Measurements from ENCODE around the gene SLX4IP. TPM values are rescaled to one million over a fixed set of nuclear protein-coding genes. Genes with fewer than 3 reads are reported as not detected.
A peak's percentile ranks its signal among the peaks of the same experiment; 100 is the strongest.

The SLX4IP gene
- total RNA-seq, 1 donor from 2014 or later: 3.1 TPM

DNA sequence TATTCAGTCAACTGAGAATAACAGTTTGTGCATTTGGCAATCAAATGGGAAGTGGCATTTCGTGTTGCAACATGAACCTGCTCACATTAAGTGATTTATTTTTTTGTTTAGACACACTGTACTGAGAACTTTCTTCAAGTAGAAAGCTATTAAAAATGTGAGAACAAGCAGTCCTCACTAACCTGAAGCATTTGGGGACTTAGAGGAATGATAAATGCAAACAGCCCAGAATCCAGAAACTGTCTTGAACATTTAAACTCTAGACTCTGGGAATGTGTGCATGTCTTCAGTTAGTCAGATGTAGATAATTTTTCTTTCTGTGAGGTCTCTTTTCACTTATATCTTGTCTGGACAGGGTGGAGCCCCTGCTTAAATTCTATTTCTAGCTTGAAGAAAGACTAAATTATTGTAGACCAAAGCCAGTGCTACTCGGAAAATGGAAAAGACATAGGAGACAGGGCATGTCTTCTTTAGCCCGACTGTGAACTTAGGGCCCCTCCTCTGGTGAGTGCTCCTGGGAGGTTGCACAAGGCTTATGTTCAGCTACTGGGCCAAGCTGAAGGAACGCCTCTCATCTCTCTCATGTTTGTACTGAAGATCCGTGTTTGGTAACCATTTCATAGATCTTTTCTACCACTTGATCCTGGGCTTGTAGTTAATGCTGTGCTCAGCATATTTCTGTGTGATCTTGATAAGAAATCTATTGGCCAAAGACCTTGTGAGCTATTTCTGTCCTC is 70.1 kb downstream of the SLX4IP start:
- Histone ChIP-seq H3K4me1 (peaks cover 38% of the 10 kb centered on the region), H3K36me3 (no peaks in the 10 kb centered on the region), H3K9me3 (replicated peaks) (no peaks in the 10 kb centered on the region), H3K27me3 (ENCODE audit: low read depth) (no peaks in the 10 kb centered on the region), H3K4me3 (no peak overlapping the region), H3K27ac (replicated peaks) (peak overlapping the region; percentile 51)
- no peak for DNase-seq
- intact Hi-C loops (cut with micrococcal nuclease): no loop called here
- TF ChIP-seq, protein P1, sequence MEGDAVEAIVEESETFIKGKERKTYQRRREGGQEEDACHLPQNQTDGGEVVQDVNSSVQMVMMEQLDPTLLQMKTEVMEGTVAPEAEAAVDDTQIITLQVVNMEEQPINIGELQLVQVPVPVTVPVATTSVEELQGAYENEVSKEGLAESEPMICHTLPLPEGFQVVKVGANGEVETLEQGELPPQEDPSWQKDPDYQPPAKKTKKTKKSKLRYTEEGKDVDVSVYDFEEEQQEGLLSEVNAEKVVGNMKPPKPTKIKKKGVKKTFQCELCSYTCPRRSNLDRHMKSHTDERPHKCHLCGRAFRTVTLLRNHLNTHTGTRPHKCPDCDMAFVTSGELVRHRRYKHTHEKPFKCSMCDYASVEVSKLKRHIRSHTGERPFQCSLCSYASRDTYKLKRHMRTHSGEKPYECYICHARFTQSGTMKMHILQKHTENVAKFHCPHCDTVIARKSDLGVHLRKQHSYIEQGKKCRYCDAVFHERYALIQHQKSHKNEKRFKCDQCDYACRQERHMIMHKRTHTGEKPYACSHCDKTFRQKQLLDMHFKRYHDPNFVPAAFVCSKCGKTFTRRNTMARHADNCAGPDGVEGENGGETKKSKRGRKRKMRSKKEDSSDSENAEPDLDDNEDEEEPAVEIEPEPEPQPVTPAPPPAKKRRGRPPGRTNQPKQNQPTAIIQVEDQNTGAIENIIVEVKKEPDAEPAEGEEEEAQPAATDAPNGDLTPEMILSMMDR (IDR thresholded peaks at IDR 0.05; ENCODE audit: borderline replicate concordance): no peak

- Histone ChIP-seq H3K4me1 (peaks cover 43% of the 10 kb centered on the region), H3K9me3 (replicated peaks) (no peaks in the 10 kb centered on the region), H3K4me3 (no peak overlapping the region), H3K27me3 (ENCODE audit: low read depth) (no peaks in the 10 kb centered on the region), H3K27ac (replicated peaks) (peak overlapping the region; percentile 51), H3K36me3 (no peaks in the 10 kb centered on the region)
- TF ChIP-seq, protein P1 (IDR thresholded peaks at IDR 0.05; ENCODE audit: borderline replicate concordance): no peak
- intact Hi-C loops (cut with micrococcal nuclease): no loop called here
- no peak for DNase-seq
These were observed 70.7 kb downstream of the SLX4IP start for GRCh38 chr20:10505827-10506226.

DNA sequence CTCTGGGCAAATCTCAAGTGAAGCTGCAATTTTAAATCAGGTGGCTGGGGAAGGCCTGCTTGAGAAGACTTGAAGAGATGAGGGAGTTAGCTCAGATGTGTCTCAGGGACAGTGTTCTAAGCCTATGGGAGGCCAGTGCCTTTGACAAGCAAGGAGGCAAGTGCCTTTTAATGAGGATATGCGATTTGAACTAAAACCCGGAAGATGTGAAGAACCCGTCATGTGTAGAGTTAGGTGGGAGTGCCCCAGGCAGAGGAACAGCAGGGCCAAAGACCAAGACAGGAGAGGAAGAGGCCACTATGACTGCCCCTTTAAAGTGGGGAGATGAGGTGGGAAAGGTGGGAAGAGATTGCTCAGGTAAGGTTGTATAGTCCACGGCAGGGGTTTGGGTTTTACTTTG is 71.9 kb downstream of the SLX4IP start:
- Histone ChIP-seq H3K4me3 (no peak overlapping the region), H3K27me3 (ENCODE audit: low read depth) (no peaks in the 10 kb centered on the region), H3K4me1 (peaks cover 55% of the 10 kb centered on the region), H3K27ac (replicated peaks) (no peak overlapping the region), H3K9me3 (replicated peaks) (no peaks in the 10 kb centered on the region), H3K36me3 (no peaks in the 10 kb centered on the region)
- intact Hi-C loops (cut with micrococcal nuclease): no loop called here
- no peak for DNase-seq
- TF ChIP-seq, protein P1 (IDR thresholded peaks at IDR 0.05; ENCODE audit: borderline replicate concordance): no peak

DNA sequence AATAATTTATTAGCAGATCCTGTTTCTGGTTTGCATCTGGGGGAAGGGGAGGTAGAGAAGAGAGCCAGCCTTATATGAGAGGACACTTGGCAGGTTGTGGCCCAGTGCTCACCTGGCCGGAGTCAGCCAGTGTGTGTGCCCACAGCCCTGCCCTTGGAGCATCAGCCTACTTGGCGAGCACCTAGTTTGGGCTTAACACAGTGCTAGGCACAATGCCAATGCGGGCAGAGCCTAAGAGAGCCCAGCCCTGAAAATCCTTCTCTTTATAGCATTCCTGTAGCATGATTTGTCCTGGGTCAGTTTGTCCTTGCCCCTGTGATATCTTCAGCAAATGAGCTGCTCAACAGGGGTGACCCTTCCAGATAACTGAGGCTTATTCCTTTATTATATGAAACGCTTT is 73.0 kb downstream of the SLX4IP start:
- Histone ChIP-seq H3K4me1 (peaks cover 56% of the 10 kb centered on the region), H3K27me3 (ENCODE audit: low read depth) (no peaks in the 10 kb centered on the region), H3K36me3 (no peaks in the 10 kb centered on the region), H3K27ac (replicated peaks) (peak overlapping the region; percentile 64), H3K9me3 (replicated peaks) (no peaks in the 10 kb centered on the region), H3K4me3 (no peak overlapping the region)
- intact Hi-C loops (cut with micrococcal nuclease): no loop called here
- TF ChIP-seq, protein P1 (IDR thresholded peaks at IDR 0.05; ENCODE audit: borderline replicate concordance): no peak
- no peak for DNase-seq

- peak overlapping the region; percentile 64 for H3K27ac ChIP-seq (replicated peaks)
- H3K4me3 ChIP-seq: no peak overlapping the region
- no peak for DNase-seq
- intact Hi-C loops (cut with micrococcal nuclease): no loop called here
- peaks cover 57% of the 10 kb centered on the region for H3K4me1 ChIP-seq
- H3K9me3 ChIP-seq (replicated peaks): no peaks in the 10 kb centered on the region
- H3K27me3 ChIP-seq (ENCODE audit: low read depth): no peaks in the 10 kb centered on the region
- TF ChIP-seq, protein P1 (IDR thresholded peaks at IDR 0.05; ENCODE audit: borderline replicate concordance): no peak
- H3K36me3 ChIP-seq: no peaks in the 10 kb centered on the region
These were observed 73.6 kb downstream of the SLX4IP start for GRCh38 chr20:10508468-10509251.

Data from left ventricle myocardium inferior (tissue), 1 donor.